HG02763 (cell line): ENCODE data around the gene NTPCR.
A peak's percentile ranks its signal among the peaks of the same experiment; 100 is the strongest.
"Not testable (repeated sequence)": the region's sequence is repeated elsewhere in the genome, so short reads cannot be mapped to it uniquely, and the experiment has no call there.

Experiments
- ATAC-seq: cut with Tn5 transposase; IDR thresholded peaks from one replicate; pipeline ENCODE4 v1.9.1; 2021; ENCODE audit warnings: mild to moderate bottlenecking, moderate library complexity; ENCODE audit not compliant: unreplicated experiment

Gene NTPCR

DNA sequence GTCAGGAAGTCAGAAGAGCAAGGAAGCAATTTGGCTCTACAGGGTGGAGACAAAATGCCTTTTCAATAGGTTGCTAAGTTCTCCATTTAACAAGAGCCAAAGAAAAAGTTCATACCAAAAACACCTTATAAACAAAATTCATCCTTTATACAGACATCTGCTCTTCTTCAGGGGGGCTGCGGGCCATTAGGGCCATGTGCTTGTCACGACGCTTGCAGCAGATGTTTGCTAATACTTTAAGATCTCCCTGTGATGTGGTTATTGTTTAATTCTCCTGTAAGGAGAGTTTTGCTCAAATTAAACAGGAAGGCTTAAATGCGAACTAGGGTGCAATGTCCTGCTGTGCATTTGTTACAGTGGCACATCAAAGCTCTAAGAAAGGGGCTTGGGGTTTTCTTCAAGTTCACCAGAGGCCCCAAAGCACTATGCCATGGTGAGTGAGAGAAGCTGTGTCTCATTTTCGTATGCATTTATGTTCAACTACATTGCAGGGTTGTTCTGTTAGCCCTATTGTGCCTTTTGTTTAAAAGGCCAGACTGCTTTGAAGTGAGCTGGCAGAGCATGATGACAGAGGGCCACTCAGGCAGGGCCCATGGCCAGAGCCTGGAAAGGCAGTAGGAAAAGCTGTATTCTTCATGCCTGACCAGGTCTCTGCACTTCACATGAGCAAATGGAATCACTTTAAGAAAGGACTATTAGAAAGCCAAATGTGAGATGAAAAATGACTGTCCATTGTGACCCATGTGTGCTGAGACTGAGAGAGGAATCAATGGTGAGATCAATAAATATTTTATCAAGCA is 24.8 kb upstream of the NTPCR start:
- no peak for ATAC-seq

DNA sequence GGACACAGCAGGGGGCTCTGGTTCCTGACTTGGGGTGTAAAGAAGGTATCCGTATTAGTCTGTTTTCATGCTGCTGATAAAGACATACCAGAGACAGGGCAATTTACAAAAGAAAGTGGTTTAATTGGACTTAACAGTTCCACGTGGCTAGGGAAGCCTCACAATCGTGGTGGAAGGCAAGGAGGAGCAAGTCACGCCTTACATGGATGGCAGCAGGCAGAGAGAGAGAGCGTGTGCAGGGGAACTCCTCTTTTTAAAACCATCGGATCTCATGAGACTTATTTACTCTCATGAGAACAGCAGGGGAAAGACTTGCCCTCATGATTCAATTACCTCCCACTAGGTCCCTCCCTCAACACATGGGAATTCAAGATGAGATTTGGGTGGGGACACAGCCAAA is 23.2 kb upstream of the NTPCR start:
- ATAC-seq, result not testable (repeated sequence)

DNA sequence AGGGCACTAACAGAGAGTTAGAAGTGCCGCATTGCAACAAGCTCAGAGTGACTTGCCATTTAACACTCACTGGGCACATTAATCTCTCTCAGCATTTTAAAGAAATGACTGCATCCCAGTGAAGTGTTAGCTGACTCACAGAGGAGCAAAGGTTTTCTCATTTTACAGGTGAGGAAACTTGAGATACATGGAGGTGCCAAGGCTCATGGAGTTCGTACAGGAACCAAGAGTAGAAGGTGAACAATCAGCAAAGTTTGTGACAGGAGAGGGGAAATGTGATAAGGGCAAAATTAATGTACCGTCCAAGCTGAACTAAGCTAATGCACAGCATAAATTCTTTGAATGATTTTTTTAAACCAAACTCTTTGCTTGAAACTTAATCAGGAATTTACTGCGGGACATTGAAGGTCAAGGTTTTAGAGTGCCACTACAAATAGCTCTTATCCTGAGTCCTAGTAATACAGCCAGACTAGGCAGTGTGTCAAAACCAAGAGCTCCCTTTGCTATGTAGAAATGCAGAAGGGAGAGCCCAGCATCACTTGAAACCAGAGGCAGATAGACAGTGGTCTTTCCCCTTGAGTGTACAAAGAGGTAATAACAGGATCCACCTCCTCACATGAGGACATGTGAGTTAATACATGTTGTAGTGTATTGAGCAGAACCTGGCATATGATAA is 22.4 kb upstream of the NTPCR start:
- no peak for ATAC-seq

DNA sequence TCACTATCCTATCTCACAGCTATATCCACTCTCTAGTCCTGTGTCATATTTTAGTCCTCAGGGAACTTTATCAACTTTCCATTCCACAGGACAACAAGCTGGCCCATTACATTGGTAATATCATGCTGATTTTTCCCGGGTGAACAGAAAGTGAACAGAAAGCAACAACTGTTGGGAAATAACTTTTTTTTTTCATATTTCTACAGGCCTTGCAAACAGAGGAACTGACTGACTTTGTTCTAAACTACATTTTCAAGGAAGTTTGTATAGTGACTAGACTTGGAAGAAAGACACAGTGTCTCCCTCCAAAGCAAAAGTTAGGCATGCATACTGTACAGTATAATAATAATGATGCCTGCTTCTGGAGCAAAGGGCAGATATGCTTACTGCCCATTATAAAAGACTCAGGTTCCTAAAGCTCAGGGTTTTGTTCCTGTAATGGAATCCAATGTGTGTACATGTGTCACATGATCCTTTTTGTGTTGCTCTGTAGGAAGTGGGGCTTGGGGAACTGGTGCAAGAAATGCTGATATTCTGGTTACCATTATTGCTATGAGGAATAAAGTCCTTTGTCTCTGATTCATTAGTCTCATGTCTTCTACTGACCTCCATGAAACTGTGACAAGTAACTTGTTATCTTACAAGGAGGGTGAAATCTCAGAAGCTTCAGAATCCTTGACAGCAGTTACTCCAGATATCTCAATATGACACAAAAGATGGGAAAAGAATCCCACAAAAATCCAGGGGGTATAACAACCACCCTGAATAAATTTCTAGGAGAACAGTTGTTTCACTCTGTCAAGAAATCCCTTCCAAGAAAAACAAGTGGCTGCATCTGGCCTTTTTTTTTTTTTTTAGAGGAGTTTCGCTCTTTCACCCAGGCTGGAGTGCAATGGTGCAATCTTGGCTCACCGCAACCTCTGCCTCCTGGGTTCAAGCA is 17.7 kb upstream of the NTPCR start:
- ATAC-seq, result no peak

DNA sequence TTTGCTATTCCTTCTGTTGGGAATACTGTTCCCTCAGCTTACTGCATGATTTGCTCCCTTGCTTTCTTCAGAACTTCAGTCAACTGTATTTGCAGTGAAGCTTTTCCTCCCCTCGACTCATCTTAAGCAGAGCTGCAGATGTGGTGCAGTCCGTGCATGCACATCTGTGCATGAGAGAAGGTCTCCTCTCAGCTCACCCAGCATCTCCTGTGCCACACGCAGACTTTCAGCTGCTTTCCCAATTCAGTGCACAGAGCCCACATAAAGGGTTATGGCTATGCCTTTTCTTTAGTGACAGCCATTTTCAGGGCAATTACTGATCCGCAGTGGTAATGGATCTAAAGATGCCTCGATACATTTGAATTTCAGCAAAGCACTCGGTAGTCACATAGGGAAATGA is 13.5 kb upstream of the NTPCR start:
- no peak for ATAC-seq

DNA sequence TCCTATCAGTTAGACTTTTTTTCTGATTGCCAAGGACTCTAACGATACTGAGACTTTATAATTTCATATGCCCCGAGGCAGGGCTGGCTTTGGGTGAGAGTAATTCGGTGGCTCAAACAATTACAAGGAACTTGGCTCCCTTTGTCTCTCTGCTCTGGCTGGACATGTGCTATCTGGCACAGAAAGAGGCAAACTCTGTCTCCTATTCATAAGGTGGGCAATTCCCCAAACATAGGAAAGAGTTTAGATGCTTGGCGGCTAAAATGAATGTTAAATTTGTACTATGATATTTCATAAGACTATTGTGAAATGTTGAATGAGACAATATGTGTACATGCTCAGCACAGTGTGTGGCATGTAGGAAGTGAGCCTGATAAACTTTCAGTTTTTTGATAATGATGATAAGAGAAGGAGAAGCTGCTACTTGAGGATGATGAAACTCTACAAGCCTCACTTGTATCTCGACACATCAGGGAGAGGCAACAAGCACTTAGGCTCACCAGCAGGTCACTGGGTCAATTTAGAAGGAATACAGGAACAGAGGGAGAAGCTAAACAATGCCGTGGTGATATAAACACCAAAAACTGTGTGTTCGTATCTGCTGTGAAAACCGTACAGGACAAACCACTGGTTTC is 12.6 kb upstream of the NTPCR start:
- ATAC-seq, result no peak

DNA sequence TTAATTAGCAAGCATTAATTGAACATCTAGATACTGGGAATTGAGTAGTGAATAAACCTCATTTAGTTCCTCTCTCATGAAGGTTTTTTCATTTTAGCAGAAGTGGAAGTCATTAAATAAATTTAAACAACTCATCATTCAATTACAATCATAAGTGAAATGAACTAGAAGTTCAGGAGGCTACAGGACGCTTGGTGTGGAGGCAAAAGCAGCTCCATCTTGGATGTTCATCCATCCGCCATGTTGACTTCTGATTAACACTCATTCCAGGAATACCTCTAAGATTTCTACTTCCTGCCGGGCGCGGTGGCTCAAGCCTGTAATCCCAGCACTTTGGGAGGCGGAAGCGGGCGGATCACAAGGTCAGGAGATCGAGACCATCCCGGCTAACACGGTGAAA is 11.5 kb upstream of the NTPCR start:
- no peak for ATAC-seq

DNA sequence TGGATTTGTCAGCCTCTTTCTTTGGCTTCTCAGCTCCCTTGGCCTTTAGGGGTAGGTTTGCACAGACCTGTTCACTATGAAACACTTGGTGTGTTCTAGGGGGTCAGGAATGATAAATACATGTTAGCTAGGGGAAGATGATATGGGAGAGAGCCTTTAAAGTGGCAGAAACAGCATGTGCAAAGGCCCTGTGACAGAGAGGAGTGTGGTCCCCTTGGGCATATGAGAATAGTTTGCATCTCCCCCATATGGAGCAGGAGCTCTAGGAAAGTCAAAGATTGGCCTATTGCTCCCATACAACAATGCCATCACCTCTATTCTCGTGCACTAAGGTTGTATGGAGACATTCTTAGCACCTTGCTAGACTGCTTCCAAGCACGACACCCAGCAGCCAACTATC is 10.7 kb upstream of the NTPCR start:
- no peak for ATAC-seq

DNA sequence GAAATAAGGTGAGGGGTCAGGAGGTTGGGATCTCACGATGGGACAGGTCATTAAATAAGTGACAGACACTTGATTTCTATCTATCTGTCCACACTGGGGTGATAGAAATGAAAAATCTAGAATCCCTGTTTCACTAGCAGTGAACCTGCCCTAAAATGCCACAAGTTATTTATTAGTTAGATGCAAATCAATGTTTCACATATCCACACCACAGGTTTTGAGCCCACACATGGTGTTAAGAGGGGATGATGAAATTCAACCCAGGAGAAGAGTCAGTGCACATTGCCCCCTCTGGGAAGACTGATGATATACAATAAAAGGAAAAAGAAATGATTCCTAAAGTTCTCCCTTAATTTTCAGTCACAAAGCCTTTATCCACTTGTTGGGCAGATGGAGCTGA is 10.1 kb upstream of the NTPCR start:
- no peak for ATAC-seq

DNA sequence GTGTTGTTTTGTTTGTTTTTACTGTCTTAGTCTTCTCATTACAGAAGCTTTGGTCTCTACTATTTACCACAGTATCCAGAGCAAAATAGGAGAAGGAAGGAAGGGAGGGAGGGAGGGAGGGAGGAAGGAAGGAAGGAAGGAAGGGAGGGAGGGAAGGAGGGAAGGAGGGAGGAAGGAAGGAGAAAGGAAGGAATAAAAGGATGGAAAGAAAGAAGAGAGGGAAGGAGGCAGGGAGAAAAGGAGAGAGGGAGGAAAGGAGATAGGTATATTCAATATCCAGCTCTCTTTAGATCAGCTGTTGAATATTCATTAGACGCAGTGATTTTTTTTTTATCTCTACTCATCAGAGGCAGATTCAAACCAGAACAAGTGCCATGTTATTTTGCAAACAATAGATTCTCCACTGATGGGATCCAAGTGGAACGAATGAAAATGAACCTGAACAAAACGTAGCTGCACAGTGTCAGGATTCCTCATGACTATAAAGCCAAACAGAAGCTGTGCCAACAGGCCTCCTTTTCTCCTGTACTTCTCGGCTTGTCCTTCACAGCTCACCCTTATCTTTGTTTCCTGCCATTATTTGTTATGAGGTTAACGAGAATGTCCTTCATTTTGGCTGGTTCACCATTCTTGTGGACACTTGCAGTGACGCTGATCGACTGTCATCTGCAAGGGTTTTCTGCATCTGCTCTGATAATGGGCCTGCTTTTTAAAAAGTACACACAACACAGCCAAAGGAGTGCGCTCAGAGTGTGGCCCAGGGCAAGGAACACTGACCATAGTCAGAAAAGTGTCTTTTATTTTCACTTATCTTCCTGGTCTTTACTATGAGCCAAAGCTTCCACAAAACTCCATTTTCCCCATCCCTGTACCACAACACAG is 7.8 kb upstream of the NTPCR start:
- ATAC-seq, result no peak

DNA sequence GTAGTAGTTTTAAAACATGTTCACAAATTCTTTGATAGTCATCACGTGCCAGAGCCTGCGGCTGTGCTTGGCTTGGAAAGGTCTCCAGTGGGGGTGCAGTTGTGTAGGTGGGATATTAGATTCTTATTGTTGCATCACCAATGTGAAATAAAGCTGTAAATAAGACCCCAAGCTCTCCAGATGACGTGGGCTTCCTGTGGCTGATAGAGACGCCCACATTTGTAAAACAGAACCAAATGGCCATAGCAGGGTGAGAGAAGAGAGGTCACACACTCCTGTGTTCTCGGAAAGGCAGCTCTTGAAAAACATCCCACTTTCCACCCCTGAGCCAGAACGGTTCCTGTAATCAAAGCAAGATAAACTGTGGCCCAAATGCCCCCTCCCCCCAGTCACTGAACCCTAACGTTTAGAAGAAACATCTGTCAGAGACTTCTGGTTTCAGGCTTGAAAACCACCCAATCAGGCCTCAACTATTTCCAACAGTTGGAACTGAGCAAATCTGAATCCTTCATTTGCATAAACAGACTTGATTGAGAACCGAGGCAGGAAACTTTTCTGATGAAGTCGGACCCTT is 6.6 kb upstream of the NTPCR start:
- ATAC-seq, result peak; percentile 66

DNA sequence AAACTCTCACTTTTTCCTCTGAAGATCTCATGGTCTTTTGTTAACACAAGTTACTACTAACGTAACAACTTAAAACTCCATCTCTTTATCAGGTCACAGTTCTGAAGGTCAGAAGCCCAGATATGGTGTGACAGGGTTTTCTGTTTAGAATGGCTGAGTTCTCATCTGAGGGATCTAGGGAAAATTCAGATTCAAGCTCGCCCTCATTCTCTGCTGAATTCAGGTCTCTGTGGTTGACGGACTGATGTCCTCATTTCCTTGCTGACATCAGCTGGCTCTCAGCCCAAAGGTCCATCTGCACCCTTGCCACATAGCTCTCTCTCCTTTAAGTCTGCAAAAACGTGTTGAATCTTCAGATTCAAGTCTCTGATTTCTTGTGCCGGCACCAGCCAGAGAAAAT is 6.1 kb upstream of the NTPCR start:
- ATAC-seq, result no peak

DNA sequence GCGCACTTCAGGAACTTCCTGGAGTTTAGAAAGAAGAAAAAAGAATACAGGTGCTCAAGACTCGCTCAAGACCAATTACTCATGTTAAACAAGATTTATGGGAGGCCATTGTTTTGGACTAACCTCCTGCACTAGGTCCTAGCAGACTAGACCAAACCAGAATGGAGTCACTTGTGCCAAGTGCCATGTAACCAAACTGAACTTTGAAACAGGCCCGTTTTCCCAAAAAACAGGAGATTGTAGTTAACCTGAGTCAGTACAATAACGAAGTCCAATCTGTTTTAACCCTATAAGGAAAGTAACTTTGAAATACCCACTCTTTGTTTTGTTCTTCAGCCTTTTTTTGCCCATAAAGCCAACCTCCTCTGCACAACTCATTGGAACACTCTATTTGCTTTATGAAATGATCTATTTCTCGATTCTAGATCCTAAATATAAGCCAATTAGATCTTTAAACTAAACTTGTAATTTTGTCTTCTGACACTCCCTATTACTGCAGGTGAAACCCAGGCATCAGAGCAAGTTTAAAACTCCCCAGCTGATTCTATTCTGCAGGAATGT is 695 bp upstream of the NTPCR start:
- ATAC-seq, result no peak

DNA sequence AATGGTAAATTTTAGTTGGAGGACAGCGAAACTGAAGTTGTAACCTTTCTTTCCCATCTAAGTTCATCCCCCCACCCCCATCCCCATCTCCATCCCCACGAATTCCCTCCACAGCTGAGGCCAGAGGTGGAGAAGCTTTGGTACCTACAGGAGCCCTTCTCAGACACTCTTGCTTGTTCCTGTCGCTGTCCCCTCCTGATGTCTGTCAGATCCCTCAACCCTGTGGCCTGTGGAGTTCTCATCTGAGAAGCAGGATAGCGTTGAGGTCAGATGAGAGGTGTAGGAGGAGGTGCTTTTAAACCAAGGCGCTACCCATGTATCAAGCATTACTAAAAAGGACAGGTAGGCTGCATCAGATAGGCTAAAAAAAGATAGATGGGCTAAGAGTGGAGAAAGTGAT is 769 bp downstream of the NTPCR start:
- peak; percentile 20 for ATAC-seq

DNA sequence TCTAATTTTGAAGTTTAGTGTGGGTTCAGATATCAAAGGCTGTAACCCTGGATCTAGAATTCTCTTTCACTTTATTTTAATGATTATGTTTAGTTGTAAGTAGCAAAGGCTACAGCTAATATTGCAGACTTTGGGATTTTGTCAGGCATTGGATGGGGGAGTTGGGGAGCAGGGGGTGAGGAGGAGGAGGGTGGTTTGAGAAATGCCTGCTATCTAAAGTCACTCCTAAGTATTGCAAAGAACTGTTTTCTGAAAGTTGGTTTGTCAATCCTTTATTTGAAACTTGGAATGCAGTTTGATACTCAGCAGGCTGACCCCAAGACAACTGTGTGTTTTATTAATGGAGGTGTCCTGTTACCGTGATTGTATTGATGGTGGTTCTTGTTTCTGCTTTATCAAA is 1.2 kb downstream of the NTPCR start:
- no peak for ATAC-seq

DNA sequence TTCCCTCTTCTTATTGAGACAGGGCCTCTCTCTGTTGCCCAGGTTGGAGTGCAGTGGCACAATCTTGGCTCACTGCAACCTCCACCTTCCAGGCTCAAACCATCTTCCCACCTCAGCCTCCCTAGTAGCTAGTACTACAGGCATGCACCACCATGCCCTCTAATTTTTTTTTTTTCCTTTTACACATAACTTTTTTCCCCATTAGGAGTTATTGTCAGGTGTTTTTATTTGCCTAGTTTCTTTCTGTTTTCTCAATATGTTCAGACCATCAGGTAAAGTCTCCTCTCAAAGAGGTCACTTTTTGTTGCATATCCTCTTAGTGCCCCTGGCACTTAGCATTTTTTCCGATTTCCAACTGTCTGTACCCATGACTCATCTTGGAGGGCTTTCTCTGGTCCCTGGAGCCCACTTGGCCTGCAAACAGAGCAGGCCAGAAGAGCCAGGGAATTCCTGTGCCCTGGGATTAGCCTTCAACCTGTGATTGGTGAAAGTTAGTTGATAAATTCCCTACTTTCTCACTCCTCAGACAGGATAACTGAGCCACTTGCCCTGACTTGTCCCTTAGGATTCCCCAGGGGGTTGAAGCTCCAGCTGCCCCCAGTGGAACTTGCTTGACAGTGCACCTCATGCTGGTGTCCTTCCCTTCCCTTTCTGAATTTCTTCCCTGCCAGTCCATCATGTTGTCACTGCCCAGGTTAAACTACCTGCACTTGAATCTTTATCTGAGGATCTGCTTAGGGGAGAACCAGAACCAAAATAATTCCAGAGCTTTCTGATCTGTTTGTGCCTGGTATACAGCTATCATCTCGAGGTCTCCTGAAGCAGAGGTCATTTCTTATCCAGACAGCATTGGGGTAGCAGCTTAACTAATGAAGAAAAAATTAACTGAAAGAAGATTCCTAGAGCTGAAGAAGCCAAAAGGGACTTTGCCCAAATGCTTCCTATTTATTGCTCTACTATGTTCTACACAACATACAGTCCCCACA is 2.4 kb downstream of the NTPCR start:
- peak; percentile 44 for ATAC-seq

DNA sequence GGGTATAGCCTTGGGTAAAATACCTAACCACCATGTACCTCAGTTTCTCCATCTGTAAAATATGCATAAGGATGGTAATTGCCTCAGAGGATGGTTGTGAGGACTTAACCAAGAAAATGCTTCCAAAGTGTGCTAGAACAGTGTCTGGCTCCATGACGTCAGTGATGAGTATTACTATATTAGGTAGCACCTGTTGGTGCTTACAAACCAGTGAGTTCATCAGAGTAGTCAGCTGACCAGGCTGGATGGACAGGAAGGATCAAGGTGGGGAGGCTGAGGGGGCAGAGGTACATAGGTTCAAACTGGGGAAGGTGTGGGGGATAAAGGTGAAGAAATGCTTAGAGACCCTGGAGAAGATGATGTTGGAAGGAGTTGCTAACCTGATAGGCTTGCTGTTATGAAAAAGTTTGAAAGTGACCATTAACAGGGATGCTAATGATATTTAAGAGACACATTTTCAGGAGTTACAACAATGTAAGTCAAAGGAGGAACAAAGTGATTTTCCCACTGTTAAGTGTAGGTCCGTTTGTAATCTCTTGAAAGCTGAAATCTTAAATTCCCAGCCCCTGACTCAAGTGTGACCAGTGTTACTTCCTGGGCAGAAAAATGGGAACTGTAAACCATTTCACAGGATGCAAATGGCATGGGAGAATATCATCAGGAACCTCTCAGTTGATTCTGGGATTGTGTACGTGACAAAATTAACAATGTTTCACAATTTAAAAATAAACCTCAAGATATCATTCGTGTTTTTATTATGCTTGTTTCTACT is 4.4 kb downstream of the NTPCR start:
- no peak for ATAC-seq
